B cell (primary cell): ENCODE data around the gene ANKRD33B. TPM values are rescaled to one million over a fixed set of nuclear protein-coding genes. Genes with fewer than 3 reads are reported as not detected.

Experiments used
- ATAC-seq: fragments of 200-7000 bp; cut with Tn5 transposase; one replicate; pipeline ENCODE4 v1.10.0; 2021; ENCODE audit warnings: low read depth, mild to moderate bottlenecking, moderate number of reproducible peaks, moderate library complexity
- CTCF ChIA-PET: fragments of 350-600 bp; sonication (Branson Sonifier 250); formaldehyde crosslinking; loops from one replicate; lab custom pipeline; 2021; ENCODE audit warnings: antibody characterized with exemption, inconsistent platforms; lab: Charles Lee
- POLR2A ChIA-PET: fragments of 350-600 bp; sonication (Branson Sonifier 250); formaldehyde crosslinking; loops from one replicate; lab custom pipeline; 2021; ENCODE audit warnings: antibody characterized with exemption; lab: Charles Lee
- DNase-seq: peaks from one replicate; pipeline ENCODE4 v3.0.0; 2013
- H2AFZ ChIP-seq: 2 replicates; pipeline ENCODE4 v1.6.1; 2012; ENCODE audit warnings: mild to moderate bottlenecking, low read depth, low read length; ENCODE audit not compliant: insufficient read depth, poor library complexity, severe bottlenecking
- H3K27ac ChIP-seq, 2 donors: 1 replicate in 1 of 2; 2 replicates in 1 of 2; pipeline ENCODE4 v1.5.1; 2012 to 2013; ENCODE audit warnings: low read length in 2 of 2, mild to moderate bottlenecking in 2 of 2, moderate library complexity in 1 of 2
- H3K27me3 ChIP-seq, 4 experiments: fragments of 200-600 bp in 1 of 4; sonication (generic) in 1 of 4; replicated peaks in 1 of 4; 1 replicate in 2 of 4; 2 replicates in 2 of 4; pipeline versions ENCODE4 v1.6.1 to v1.7.0; 2013 to 2016; ENCODE audit warnings: low read length in 3 of 4, mild to moderate bottlenecking in 2 of 4, mixed read lengths in 1 of 4, moderate library complexity in 1 of 4; ENCODE audit not compliant: insufficient read depth in 4 of 4, control insufficient read depth in 3 of 4; ENCODE audit errors: control extremely low read depth in 1 of 4
- H3K36me3 ChIP-seq, 2 experiments: replicated peaks in 1 of 2; 1 replicate in 1 of 2; 2 replicates in 1 of 2; pipeline versions ENCODE4 v1.6.1 to v1.7.1; 2013; ENCODE audit warnings: low read length in 1 of 2; ENCODE audit not compliant: insufficient read depth in 2 of 2, control insufficient read depth in 1 of 2; ENCODE audit errors: control extremely low read depth in 1 of 2, extremely low read depth in 1 of 2
- H3K4me1 ChIP-seq, 2 donors: fragments of 200-600 bp in 1 of 2; sonication (generic) in 1 of 2; 1 replicate in 1 of 2; 2 replicates in 1 of 2; pipeline versions ENCODE4 v1.5.1 to v1.6.1; 2013 to 2017; ENCODE audit warnings: low read length in 2 of 2; ENCODE audit not compliant: control insufficient read depth in 2 of 2, insufficient read depth in 2 of 2
- H3K4me2 ChIP-seq: replicated peaks from 2 replicates; pipeline ENCODE3; 2012; ENCODE audit warnings: mild to moderate bottlenecking, low read depth, low read length; ENCODE audit not compliant: poor library complexity, severe bottlenecking
- H3K4me3 ChIP-seq, 5 experiments: fragments of 200-600 bp in 1 of 5; sonication (generic) in 1 of 5; 1 replicate in 3 of 5; 2 replicates in 2 of 5; pipeline versions ENCODE4 v1.5.1 to v1.7.0; 2011 to 2016; ENCODE audit warnings: low read length in 4 of 5, mild to moderate bottlenecking in 4 of 5, low read depth in 2 of 5, control low read depth in 1 of 5, moderate library complexity in 1 of 5; ENCODE audit not compliant: insufficient read depth in 1 of 5; ENCODE audit errors: control extremely low read depth in 1 of 5, extremely low read depth in 1 of 5
- H3K79me2 ChIP-seq: fragments of 200-600 bp; sonication (generic); one replicate; pipeline ENCODE4 v1.6.0; 2016; ENCODE audit warnings: low read length; ENCODE audit not compliant: control insufficient read depth, insufficient read depth
- H3K9ac ChIP-seq: fragments of 200-600 bp; sonication (generic); 2 replicates; pipeline ENCODE4 v1.6.1; 2017; ENCODE audit warnings: mild to moderate bottlenecking, low read length, moderate library complexity
- H3K9me3 ChIP-seq, 3 donors: one replicate each; pipeline versions ENCODE4 v1.6.1 to v1.7.1; 2013; ENCODE audit warnings: low read length in 2 of 3; ENCODE audit not compliant: control insufficient read depth in 2 of 3, insufficient read depth in 1 of 3; ENCODE audit errors: control extremely low read depth in 1 of 3
- H4K20me1 ChIP-seq: 2 replicates; pipeline ENCODE4 v1.6.0; 2012; ENCODE audit warnings: mild to moderate bottlenecking, low read length; ENCODE audit not compliant: insufficient read depth, control insufficient read depth, poor library complexity, severe bottlenecking
- H3K27ac Mint-ChIP-seq: one replicate; pipeline ENCODE4 v1.8.0; 2021; ENCODE audit warnings: mixed read lengths
- H3K27me3 Mint-ChIP-seq: one replicate; pipeline ENCODE4 v1.8.0; 2021; ENCODE audit warnings: mixed read lengths
- H3K4me1 Mint-ChIP-seq: one replicate; pipeline ENCODE4 v1.8.0; 2021; ENCODE audit warnings: mixed read lengths
- H3K4me3 Mint-ChIP-seq: one replicate; pipeline ENCODE4 v1.8.0; 2021; ENCODE audit warnings: mixed read lengths
- H3K9me3 Mint-ChIP-seq: one replicate; pipeline ENCODE4 v1.8.0; 2022; ENCODE audit warnings: mixed read lengths; ENCODE audit not compliant: insufficient read depth
- CTCF ChIP-seq: fragments of 200-600 bp; IDR thresholded peaks from one replicate; pipeline ENCODE4 v1.8.0; 2022; ENCODE audit warnings: antibody characterized with exemption, mild to moderate bottlenecking
- EZH2 ChIP-seq: IDR thresholded peaks from 2 replicates; pipeline ENCODE4 v1.6.1; 2012; ENCODE audit warnings: borderline replicate concordance, low read depth, mild to moderate bottlenecking, moderate library complexity, low read length; ENCODE audit not compliant: insufficient read depth, poor library complexity, severe bottlenecking
- WGBS: methylation state at CpG from one replicate; pipeline ENCODE4 v1.1.5; 2013; ENCODE audit warnings: missing lambda C conversion rate; ENCODE audit not compliant: insufficient coverage; 5-methylcytosine and 5-hydroxymethylcytosine counted together
- intact Hi-C: fragments of 100-400 bp; cut with micrococcal nuclease; formaldehyde crosslinking; loops from one replicate; pipeline ENCODE4 v1.10.0; 2022
- polyA plus RNA-seq: library from polyadenylated mRNA; depleted of rRNA; stranded (reverse); fragments of >200 nt; gene quantifications from 2 replicates; pipeline ENCODE4 v1.2.3, GENCODE V29; 2012
- total RNA-seq, 2 donors: library from RNA; stranded (reverse); fragments of 120-200 nt in 1 of 2; gene quantifications; 1 replicate in 1 of 2; 2 replicates in 1 of 2; pipeline versions ENCODE4 v1.2.3 to v1.2.4, GENCODE V29; 2013 to 2022

ANKRD33B gene
- total and polyA plus RNA-seq, 2 donors (not counting 1 experiment from before 2014, with no cell fraction given) = 2.9 to 23.4 TPM

- Histone ChIP-seq H3K9ac (no peak overlapping the region), H3K27ac (no peak overlapping the region), H4K20me1 (peaks cover 13% of the 10 kb centered on the region), H3K27me3 (no peaks in the 10 kb centered on the region), H3K36me3 (peaks cover 0 to 1% of the 10 kb centered on the region in 2 experiments), H3K4me3 (no peak overlapping the region), H3K9me3 (peaks cover 0 to 3% (median 0%) of the 10 kb centered on the region in 3 donors), H3K4me1 (peaks cover 8 to 16% of the 10 kb centered on the region in 2 donors), H3K79me2 (peaks cover 64% of the 10 kb centered on the region), H3K4me2 (no peak overlapping the region), H2AFZ (no peak overlapping the region)
- DNase-seq (no peak), ATAC-seq (no peak)
- 94% methylated on average over 6 of the region's 6 CpGs for WGBS
- Mint-ChIP-seq H3K27me3 (no peaks in the 10 kb centered on the region), H3K27ac (no peak overlapping the region), H3K4me1 (peaks cover 51% of the 10 kb centered on the region), H3K9me3 (no peaks in the 10 kb centered on the region), H3K4me3 (no peak overlapping the region)
- ChIA-PET CTCF (interaction anchor here (1.5 to 8.0 kb wide), 5 partner anchors 10 to 182 kb away, joined by 3 to 326 read pairs (median 10); partner anchors contain the start of gene ROPN1L), POLR2A (no interaction called here)
- TF ChIP-seq CTCF = no peak
- TF ChIP-seq EZH2 = no peak
- intact Hi-C loops = no loop called here
Observed at GRCh38 chr5:10624679-10625078, 60.8 kb downstream of the ANKRD33B start.

GRCh38 chr5:10625700-10626472 lies 62.0 kb downstream of the ANKRD33B start:
- Histone ChIP-seq H3K27ac (no peak overlapping the region), H4K20me1 (peaks cover 19% of the 10 kb centered on the region), H3K27me3 (no peaks in the 10 kb centered on the region), H3K4me3 (no peak overlapping the region), H2AFZ (no peak overlapping the region), H3K4me2 (no peak overlapping the region), H3K9ac (no peak overlapping the region), H3K36me3 (no peaks in the 10 kb centered on the region), H3K79me2 (peaks cover 77% of the 10 kb centered on the region), H3K9me3 (peaks cover 0 to 4% (median 0%) of the 10 kb centered on the region in 3 donors), H3K4me1 (peaks cover 18 to 25% of the 10 kb centered on the region in 2 donors)
- DNase-seq (no peak), ATAC-seq (no peak)
- Mint-ChIP-seq H3K27me3 (no peaks in the 10 kb centered on the region), H3K9me3 (no peaks in the 10 kb centered on the region), H3K27ac (no peak overlapping the region), H3K4me1 (peaks cover 52% of the 10 kb centered on the region), H3K4me3 (no peak overlapping the region)
- POLR2A ChIA-PET = no interaction called here
- TF ChIP-seq CTCF (no peak), EZH2 (no peak)
- CTCF ChIA-PET = interaction anchor here (1.5 to 8.0 kb wide), 7 partner anchors 12 to 183 kb away, joined by 3 to 326 read pairs (median 10); partner anchors contain the start of gene ROPN1L
- intact Hi-C loops = no loop called here
- WGBS = 93% methylated on average over 15 of the region's 15 CpGs
